GM18511 (cell line): ENCODE data around the gene ITGAD.
A peak's percentile ranks its signal among the peaks of the same experiment; 100 is the strongest.

ENCODE experiments used
- ATAC-seq: cut with Tn5 transposase; IDR thresholded peaks from one replicate; pipeline ENCODE4 v1.9.1; 2021; ENCODE audit warnings: mild to moderate bottlenecking, moderate library complexity; ENCODE audit not compliant: unreplicated experiment

ITGAD gene

GRCh38 chr16:31458844-31459686 lies 65.9 kb downstream of the ITGAD start, which contains the start of gene ARMC5:
ARMC5 (plus strand) TSS chr16:31459501; CDS start chr16:31459525, 24 bp downstream.
- ATAC-seq, result peak; percentile 72

DNA sequence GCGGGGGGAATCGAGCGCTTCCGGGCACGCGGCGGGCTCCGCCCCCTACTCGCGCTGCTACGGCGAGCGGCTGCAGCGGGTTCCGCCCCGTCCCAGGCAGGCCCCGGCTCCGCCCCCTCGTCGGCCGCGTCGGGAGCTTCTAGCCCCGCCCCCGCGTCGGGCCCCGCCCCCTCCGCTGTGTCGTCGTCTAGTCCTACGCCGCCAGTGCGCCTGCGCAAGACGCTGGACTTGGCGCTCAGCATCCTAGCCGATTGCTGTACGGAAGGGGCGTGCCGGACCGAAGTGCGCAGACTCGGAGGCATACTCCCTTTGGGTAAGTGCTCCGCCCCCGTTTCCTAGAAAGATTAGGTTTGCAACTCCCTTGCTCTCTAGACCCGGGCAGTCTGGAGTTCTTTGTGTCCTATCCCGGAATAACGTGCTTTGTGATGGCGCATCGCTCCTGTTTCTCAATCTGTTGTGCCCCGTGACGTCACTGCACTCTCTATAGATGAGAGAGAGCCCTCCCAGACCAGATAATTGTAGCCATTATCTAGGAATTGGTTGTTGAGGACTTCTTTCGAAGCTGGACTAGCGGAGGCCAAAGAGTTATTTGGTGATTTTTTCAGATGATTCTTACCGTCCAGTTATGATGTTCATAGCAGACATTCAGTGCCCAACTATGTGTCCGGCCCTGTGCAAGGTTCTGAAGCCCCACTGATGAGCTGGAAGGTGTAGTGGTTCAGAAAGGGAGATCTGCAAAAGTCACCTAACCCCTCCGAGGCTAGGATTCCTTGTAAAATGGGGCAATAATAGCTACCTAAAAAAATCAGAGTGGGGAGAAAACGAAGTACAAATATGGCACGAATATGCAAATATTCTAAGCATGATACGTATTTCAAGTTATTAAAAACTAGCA lies 66.8 kb downstream of the ITGAD start:
- peak; percentile 70 for ATAC-seq

DNA sequence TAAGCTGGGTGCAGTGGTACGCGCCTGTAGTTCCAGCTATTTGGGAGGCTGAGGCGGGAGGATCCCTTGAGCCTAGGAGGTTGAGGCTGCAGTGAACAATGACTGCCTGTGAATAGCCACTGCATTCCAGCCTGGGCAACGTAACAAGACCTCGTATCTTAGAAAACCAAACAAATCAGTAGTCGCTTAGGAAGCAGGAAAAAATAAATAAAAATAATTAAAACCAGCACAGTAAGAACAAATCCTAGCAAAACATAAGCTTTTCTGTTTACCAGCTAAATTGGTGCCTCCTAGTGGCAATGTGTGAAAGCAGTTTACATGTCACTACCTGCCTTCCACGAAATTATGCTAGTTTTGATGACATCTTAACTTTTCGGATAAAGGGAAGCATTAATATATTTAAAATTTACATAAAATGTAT lies 67.5 kb downstream of the ITGAD start:
- no peak for ATAC-seq

GRCh38 chr16:31461201-31461920 lies 68.2 kb downstream of the ITGAD start:
- no peak for ATAC-seq

GRCh38 chr16:31461921-31462804 lies 69.0 kb downstream of the ITGAD start:
- no peak for ATAC-seq

- no peak for ATAC-seq
Observed at GRCh38 chr16:31464348-31464769, 71.2 kb downstream of the ITGAD start.

DNA sequence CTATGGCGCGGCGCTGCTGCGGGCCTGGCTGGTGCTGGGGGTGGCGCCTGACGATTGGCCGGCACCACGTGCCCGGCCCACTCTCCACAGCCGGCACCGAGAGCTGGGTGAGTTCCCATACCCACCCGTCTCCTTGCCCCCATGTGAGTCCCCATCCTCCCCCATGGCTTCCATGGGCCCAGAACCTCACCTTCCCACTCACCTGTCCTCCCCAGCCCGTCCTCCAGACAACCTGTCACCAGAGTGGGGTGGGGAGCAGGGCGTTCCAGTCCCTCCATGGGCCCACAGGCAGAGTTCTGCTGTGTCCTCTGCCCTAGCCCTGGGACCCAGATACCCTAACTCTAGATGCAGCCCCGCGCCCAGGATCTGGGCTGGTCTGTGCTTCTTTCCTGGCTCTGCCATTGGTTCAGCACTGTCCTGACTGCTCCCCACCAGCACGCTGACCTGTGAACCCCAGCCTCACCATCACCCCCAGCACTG lies 71.7 kb downstream of the ITGAD start:
- ATAC-seq, result no peak

DNA sequence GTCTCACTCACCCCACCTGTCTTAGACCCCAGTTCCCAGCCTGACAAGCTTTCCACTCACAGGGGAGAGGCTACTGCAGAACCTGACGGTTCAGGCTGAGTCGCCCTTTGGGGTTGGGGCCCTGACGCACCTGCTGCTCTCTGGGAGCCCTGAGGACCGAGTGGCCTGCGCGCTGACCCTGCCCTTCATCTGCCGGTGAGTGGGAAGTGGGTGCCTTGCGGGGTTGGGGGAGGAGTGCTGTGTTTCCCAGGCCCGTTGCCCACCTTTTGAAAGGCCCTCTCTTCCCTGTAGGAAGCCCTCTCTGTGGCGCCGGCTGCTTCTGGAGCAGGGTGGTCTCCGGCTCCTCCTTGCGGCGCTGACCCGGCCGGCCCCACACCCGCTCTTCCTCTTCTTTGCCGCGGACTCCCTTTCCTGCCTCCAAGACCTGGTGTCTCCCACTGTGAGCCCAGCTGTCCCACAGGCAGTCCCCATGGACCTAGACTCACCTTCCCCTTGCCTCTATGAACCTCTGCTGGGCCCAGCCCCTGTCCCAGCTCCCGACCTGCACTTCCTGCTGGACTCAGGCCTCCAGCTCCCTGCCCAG lies 72.7 kb downstream of the ITGAD start:
- ATAC-seq, result no peak

DNA sequence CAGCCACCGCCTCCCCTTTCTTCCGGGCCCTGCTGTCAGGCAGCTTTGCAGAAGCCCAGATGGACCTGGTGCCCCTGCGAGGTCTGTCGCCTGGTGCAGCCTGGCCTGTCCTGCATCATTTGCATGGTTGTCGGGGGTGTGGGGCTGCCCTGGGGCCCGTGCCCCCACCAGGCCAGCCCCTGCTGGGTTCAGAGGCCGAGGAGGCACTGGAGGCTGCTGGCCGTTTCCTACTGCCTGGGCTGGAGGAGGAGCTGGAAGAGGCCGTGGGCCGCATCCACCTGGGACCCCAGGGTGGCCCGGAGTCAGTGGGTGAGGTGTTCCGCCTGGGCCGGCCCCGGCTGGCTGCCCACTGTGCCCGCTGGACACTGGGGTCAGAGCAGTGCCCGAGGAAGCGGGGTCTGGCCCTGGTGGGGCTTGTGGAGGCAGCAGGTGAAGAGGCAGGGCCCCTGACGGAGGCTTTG lies 73.3 kb downstream of the ITGAD start:
- ATAC-seq, result no peak

DNA sequence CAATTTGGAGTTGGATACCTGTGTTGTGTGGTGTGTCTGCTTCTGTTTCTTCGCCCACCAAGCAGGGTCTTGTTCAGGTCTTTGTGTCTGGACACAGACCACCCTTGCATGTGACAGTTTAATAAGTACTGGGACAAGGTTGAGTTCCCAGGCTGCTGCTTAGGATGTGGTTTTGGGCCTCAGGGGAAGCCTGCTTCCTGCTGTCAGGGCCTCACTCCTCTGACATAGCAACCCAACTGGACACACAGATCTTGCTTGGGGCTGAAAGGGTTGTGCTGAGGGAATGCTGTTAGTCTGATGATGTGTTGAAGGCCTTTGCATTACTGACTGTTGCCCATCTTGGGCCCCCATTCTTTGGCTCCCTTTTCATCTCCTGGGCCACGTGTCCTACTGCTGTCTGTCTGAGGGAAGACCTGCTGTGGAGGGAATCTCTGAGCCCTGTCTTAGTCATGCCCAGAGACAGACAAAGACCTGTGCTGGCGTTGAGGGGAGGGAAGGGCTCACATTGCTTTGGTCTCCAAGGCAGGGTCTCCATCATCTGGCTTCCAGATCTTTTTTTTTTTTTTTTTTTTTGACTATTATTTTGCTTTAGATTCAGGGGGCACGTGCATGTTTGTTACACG lies 74.1 kb downstream of the ITGAD start:
- no peak for ATAC-seq

GRCh38 chr16:31467858-31468257 lies 74.7 kb downstream of the ITGAD start:
- no peak for ATAC-seq

- no peak for ATAC-seq
Observed at GRCh38 chr16:31470615-31471014, 77.5 kb downstream of the ITGAD start.

DNA sequence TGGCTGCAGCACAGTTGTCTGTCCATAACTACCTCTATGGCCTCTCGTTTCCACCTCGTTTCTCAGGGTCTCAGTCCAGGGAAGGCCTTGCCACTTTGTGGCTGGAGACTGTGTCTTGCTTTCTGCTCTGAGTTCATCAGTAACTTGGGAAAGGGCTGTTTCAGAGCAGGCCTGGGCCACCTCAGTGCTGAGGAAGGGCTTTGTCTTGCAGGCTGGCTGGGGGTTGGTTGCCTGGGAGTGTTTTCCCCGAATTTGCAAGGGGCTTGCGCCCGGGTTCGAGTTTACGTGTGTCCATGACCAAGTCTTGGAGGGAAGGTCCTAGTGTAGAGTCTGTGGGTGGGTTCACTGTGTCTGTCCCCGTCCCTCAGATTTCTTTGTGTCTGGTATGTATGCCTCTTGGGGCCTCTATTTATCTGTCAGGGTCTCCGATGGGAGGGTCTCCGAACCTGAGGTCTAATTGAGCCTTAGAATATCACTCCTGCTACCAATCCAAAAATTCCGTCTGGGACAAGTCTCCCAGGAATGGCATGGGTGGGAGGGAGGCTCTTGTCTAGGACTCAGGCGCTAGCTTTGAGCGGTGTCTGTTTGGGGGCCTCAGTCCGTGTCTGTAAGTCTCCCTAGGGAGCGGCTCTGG lies 78.2 kb downstream of the ITGAD start:
- no peak for ATAC-seq

GRCh38 chr16:31471875-31472708 lies 79.0 kb downstream of the ITGAD start, which contains the start of gene TGFB1I1:
TGFB1I1 (plus strand) TSS chr16:31472152; CDS start chr16:31472189, 37 bp downstream.
- peak; percentile 34 for ATAC-seq

GRCh38 chr16:31472709-31473203 lies 79.6 kb downstream of the ITGAD start:
- no peak for ATAC-seq

DNA sequence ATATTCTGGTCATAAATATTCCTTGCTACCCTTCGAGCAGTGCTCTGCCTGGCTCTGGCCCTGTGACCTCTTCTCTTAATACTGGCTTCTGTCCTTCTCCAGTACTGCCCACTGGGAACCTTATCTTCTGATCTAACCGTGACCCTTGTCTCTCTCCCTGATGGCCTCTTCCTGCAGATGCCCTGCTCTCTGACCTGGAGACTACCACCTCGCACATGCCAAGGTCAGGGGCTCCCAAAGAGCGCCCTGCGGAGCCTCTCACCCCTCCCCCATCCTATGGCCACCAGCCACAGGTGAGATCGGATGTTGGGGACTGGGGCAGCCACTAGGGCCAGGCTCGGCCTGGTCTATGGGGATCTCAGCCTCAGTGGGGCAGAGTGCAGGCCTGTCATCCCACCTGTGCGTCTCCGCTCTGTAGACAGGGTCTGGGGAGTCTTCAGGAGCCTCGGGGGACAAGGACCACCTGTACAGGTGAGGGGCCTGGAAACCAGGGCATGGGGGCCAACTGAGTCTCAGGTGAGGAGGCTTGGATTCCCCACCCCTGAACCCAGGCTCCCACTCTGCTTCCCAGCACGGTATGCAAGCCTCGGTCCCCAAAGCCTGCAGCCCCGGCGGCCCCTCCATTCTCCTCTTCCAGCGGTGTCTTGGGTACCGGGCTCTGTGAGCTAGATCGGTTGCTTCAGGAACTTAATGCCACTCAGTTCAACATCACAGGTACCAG lies 80.3 kb downstream of the ITGAD start:
- no peak for ATAC-seq
